KG1 (cell line): ENCODE measurements around the gene ITGA4.

Experiments
- DNase-seq: peaks from one replicate; lab custom pipeline; 2025; lab: John Stamatoyannopoulos, UW

ITGA4 gene

DNA sequence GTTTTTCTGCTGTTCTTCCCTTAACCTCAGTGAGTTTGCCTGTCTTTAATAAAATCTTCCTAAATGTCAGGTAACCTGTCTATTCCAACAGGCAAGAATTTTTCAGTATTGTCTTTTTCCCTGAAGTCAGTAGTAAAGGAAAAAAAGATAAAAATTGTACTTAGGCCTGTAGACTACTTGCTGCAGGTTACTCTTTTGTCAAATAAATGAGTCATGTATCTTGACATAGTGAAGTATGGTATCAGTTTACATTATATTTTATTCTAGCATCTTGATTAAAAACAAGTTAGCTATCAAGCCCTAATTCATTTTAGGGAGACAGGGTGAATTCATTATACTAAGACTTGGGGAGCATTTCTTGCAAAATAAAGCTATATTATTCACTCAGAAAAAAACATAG is 59.8 kb downstream of the ITGA4 start:
- no peak for DNase-seq

DNA sequence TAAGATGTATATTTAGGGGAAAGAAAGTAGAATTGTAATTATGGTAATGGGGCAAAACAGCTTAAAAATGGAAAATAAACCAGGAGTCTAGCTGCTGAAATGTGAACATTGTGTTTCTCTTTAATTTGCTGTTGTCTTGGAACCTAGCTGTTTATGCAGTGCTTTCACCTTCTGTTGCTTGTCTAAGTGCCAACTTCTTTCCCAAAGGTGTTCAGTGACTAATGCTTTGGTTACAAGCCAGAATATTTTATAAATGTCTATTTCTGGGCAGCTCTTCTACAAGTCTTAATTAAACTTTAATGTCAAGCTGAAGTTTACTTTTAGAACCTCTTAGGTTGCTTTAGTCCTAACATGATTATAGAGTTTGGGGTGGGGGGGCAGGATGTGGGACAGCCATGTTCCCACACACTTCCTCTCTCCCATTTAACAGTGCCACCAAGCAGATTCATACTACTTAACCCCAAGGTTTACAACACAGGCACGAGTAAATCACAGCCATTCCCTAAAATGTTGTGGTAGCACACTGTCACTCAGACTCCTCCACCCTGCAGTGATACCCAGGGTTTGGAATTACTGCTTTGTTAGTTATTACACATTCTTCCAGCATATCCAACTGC is 60.6 kb downstream of the ITGA4 start:
- no peak for DNase-seq

DNA sequence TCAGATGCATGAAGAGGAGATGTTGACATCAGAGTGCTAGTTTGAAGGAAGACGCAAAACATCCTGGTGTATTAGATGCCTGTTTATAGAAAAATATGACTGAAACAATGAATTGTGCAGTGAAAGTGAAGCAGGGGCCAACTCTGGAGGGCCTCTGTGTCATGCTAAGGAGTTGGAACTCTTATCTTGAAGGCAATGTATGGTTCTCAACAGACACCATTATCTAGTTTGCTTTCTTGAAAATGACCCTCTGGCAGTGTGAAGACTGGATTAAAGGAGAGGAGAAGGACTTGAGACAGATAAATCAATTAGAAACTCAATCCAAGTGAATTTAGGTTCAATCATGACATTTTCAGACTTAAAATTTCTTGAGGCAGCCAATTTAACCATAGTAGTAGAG is 63.1 kb downstream of the ITGA4 start:
- DNase-seq: no peak

DNA sequence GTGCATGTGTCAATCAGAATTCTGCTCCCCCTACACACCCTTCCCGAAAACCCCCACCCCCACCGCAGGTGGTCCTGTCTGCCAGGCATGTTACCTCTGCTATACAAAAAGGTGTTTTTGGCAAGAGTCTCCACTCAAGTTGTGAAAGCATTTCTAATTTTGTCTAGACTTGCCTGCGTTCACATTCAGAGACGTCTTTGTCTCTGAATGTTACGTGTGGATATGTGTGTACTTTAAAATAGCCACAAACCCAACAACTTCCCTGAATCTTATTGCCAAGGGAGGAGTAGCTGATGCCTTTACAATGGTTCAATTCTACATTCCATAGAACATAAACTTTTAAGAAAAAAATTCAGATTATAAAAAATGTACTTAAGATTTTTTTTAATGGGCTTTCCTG is 66.6 kb downstream of the ITGA4 start:
- DNase-seq: no peak

DNA sequence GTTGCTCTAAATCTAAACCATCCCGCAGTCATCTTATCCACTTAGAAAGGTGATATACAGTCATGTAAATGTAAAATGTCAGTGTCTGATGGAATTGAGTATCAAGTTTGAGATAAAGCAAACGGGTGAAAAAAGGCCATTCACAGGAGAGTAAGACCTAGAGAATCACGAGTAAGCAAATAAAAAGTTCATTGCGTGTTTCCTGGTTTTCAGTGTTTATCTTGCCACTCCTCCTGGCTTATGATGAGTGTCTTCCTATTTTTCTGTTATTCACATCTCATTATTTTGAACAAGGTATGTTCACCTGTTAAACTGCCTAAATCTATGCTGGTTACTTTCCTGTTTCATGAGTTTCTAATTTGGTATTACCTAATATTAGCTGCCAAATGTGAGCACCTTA is 68.8 kb downstream of the ITGA4 start:
- DNase-seq: no peak

DNA sequence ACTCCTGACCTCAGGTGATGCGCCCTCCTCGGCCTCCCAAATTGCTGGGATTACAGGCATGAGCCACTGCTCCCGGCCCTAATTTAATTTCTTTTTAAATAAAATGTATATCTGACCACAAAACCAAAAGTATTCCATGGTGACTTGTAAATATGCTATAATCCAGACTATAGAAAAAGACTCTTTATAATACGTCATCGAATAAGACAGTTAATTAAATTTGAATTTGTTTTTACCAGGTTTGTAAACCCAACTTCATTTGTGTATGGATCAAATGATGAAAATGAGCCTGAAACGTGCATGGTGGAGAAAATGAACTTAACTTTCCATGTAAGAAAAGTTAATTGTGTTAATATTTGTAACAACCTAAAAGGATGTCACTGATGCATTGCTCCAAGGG is 69.9 kb downstream of the ITGA4 start:
- no peak for DNase-seq

DNA sequence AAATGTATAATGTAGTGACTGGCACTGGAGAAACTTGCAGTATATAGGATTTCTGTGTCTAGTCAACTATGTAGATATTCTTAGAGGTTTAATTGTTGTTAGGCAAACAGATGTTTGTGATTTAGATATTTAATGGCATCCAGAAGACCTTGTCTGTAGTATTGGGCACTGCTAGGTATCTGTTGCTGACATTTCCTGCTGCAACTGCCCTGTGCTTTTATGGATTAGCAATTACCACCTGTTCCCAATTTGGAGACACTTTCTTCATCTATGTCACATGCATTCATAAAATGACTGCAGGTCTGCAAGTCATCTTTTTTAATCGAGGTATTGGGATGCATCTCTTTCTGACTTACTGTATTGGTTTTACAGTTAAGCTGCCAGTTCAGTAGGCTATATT is 71.3 kb downstream of the ITGA4 start:
- DNase-seq: no peak

DNA sequence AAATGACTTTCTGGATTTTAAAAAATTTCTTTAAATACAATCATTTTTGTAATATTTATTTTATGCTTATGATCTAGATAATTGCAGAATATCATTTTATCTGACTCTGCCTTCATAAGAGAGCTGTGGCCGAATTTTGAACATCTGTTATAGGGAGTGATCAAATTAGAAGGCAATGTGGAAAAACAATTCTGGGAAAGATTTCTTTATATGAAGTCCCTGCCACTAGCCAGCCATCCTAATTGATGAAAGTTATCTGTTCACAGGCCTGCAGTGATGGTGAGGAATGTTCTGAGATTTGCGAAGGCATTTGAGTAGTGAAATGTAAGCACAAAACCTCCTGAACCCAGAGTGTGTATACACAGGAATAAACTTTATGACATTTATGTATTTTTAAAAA is 79.5 kb downstream of the ITGA4 start:
- DNase-seq: no peak

DNA sequence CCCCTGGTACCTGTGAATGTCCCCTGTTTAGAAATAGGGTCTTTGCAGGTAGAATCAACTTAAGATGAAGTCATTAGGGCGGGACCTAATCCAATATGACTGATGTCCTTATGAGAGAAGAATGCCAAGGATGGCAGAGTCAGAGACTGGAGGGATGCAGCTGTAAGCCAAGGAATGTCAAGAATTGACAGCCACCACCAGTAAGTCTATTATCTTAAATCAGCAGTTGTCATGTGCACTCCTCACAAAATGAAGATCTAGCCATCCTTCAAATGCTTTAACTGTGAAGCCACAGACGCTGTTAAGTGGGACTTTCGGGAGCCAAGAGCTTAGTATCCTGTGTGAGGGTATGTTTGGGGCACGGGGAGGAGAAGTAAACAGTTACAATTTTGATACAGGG is 83.2 kb downstream of the ITGA4 start:
- DNase-seq: no peak

DNA sequence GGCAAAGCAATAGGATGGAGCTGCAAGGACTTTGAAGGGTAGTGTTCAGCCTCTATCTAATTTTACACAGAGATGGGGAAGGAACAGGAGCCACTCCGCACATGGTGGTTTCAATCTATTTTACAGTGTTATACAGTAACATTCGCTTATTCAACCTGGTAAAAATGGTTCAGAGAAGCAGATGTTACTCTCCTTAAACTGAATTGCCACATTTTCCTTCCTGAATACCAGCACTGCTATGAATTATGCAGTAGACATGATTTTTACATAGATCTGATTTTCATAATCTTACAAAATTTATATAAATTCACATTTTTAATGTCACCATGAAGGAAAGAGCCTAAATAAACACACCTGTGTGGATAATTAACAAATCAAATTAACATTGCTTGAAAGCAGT is 85.0 kb downstream of the ITGA4 start:
- no peak for DNase-seq

DNA sequence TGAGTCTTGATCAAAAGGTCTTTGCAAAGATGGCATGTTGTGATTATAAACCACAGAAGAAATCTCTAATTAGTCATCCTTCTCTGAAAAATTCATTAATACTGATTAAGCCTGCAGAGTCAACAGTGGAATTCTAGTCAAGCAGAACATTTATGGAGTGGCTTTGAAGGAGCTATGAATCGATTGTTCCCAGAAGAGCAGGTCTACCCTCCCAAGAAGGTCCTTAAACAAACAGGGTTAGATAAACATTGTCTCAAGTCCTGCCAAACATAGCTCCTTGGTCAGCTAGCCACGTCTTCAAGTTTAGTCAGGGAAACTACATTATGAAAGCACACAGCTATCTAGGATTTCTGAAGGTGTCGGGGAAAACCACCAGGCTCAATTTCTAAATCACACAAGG is 88.9 kb downstream of the ITGA4 start:
- DNase-seq: no peak

DNA sequence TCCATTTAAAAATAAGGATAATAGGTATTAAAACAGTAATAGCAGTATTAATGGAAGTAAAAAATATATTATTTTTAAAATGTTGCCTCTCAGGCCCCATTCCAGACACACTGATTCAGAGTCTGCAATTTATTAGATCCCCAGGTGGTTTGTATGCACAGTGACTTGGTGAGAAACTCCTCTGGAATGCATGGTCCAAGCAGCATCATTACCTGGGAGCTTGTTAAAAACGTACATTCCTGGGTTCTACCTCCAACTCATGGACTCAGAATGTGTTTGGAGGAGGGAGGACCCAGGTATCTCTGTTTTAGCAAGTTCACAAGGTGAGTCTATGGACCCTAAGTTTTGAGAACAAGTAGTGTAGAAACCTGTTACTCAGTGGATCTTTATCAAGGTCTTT is 95.6 kb downstream of the ITGA4 start:
- no peak for DNase-seq

DNA sequence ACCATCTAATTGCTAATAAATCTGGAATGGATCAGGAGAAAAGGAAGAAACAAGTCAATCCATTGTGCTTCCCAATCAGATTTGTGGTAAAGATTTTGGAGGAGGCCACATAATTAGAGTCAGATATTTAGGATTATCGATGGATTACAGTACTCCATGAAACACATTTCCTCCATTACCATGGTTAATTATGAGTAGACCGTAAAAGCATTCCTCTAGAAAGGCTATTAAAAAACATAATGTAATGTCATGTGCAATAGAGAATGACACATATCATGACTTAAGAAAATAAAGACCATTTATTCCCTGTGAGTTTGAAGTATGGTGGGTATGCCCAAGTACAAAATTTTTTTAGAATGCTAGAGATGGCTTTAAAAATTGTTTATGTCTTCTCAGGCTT is 96.1 kb downstream of the ITGA4 start:
- DNase-seq: no peak

DNA sequence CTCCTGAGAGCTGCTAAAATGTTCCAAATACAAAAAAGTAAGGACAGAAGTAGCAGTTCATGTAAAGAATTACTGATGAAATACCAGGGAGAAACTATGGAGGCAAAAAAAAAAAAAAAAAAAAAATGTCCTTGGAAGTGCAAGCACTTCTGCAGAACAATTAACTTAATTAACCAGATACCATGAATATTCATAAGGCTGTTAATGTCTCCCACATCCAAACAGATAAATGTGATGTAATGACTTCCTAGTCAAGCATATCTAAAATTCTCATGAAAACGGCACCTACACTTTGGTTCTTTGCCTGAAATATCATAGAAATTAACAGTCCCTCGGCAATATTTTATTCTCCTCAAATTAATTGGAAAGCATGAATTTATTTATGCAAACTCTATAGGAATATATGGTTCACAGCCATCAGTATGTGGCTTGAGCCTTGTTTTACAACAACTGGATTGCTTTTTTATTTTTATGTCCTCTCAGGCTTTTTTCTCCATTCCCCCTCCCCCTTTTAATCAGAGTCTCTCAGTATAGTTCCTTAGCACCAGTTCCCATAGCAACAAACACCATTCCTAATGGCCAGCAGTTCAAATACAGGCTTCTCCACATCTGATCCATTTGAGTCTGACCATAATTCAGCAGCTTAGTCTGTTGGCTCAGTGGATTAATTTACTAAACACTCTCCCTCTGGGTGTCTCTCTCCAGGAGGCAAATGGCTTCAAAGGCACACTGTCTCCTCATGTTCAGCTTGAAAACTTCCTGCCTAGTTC is 97.1 kb downstream of the ITGA4 start:
- no peak for DNase-seq

DNA sequence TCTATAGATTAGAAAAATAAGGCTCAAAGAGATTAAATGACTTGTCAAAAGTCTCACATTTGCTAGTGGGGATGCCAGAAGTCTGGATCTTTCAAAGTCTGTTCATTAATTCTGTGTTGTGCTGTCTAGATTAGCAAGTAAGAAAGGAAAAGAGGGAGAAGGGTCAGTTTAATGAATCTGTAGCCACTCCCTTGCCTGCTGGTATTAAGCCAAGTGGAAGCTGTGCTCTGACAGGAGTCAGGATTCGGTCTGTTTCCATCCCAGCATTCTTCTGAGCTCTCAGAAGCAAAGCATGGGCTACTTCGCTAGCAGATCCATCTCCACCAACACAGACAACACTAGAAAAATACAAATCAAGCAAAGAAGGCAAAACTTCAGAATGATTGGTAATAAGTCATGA is 101.2 kb downstream of the ITGA4 start:
- DNase-seq: no peak

DNA sequence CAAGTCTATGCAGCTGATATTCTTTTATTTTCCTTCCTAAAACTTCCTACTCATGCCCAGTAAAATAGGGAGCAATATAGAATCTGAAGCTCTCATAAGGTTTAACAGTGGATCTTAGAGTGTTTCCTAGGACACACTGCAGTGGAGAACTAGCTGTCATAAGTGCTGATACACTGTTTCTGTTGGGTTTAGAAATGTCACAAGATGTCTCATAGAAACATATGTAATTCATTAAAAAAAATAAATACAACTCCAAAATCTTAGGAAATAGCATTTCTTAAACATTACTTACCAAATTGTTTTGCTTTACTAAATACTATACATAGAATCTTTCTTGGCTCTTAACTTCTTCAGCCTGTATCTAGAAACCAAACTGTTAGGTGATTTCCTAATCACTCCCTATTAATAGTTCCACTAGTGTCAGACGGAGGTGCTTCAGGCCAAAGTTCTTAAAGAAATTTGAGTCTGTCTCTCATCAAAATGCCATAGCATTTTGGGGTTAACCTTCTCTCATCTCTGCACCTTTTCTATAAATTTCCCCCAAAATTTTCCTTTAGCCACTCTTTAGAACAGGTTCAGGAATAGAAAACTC is 106.0 kb downstream of the ITGA4 start:
- DNase-seq: no peak

DNA sequence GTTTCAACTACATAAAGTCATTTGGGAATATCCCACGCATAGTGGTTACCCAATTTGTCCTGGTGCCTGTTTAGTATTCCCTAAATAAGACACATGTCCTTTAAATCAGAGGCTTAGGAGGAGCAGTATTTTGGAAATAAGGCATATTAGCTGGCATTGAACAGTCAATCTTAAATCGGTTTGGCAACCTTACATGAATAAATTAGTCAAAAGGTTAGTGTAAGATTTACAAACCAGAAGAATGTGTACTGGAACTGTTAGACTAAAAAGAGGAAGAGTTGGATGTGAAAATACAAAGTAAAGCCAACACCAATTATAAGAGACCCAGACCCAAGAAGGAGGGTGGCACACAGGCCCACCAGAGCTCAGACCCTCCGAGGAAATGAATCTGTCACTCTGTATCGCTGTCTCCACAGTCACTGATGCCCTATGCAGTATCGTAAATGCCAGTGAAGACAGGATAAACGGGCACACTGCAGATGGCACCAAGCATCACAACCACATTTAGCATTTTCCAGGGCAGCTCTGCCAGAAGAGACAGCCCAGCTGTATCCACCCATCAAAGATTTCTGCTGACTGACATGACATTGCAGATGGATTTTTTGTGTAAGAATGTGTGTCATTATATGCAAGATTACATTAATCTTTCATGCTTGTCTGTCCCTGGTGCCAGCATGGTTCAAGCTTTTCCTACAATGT is 109.3 kb downstream of the ITGA4 start:
- DNase-seq: no peak

DNA sequence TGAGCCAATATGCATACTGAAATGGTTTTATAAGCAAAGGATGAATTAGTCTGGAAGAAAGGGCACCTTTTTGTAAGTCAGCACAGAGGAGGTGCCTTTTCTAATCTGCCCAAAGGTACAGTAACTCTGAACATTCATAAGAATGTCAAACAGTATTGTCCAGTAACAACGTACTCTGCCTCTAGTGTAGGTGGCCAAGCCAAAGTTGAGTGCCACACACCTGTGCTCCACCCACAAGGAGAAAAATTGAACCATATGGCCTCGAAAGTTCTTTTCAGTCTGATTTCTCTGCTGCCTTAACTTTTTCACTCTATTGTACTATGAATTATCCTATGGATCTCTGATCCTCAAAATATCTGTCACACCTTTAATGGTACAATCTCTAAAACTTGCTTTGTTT is 112.9 kb downstream of the ITGA4 start:
- no peak for DNase-seq

DNA sequence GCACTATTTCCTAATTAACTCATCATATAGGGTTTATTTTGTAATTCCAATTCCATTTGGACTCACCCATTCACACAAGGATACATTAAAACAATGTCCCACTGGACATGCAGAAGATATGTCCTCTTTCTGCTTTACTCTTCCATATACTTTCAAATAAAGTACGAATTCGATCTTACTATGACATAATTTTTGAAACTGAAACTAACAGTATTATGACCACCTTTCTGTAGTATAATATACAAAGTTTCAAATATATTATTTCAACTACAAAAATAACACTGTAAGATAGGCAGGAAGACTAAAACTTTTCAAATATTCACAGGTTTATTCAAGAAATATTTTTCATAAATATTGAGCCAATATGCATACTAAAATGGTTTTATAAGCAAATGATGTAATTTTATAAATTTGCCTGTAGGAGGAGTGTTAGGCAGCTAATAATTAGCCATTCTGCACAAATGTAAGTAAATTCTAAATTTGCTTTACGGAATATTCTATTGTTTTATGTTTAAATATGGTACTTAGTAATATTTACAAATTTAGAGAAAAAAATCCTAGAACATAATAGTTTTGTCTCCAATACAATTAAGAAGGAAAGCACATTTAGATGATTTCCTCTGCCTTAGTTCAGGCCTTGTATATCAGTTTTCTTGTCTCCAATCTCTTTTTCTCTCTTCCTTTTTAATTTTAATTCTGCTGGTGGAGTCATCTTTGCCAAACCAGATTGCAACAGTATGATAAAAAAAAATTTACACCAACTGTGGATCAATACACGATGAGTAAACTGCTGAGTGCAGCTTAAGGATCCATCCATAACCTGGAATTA is 113.9 kb downstream of the ITGA4 start:
- no peak for DNase-seq

DNA sequence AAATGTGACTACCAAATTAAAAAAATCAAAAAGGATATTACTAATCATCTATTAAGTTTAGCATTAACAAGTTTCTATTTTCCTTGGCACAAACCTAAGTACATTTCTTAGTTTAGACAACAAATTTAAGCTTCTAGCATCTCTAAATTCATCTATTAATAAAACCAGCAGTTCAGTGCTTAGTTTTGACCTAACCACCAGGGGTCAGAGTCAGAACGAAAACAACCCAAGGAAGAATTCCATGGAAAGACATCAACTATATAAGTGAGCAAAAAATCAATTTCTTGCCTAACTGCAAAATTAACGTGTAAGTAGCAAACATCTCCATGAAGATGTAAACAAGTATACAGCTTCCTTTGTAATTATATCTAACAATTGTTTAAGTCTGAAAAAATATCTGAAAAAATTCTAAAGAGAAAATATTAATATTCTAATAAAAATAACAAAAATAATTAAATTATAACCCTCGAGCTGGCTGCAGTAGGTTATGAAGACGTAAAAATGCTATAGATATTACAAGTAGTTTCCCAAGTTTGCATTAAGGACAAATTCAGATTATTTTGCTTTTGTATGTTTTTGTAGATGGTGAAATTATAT is 116.1 kb downstream of the ITGA4 start:
- DNase-seq: no peak

DNA sequence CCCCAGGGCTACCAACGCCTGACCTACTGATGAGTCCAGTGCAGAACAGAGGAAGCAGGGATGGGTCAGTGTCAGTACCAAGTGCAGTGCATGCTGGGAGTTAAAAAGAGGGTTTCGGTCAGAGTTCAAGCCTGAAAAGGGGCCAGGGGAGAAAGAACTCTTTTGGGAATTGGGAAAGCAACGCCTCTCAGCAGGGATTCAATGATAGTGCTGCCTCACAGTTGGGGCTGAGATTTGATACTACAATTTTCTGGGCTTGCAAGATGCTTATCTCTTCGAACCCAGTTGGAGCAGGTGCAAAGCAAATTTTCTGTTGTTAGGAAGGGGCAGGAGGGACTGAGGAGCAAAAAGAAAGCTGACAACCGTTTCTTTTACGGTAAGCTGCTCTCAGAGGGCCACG is 117.1 kb downstream of the ITGA4 start:
- DNase-seq: no peak
